H7 (cell line): ENCODE data around the gene NDUFV1. TPM values are rescaled to one million over a fixed set of nuclear protein-coding genes. Genes with fewer than 3 reads are reported as not detected.
"Not testable (repeated sequence)": the region's sequence is repeated elsewhere in the genome, so short reads cannot be mapped to it uniquely, and the experiment has no call there.

Source experiments
- DNase-seq: peaks from one replicate; pipeline ENCODE4 v3.0.0; 2012
- H3K27me3 ChIP-seq: 2 replicates; pipeline ENCODE4 v1.6.0; 2011; ENCODE audit warnings: mild to moderate bottlenecking, low read length; ENCODE audit not compliant: control insufficient read depth, insufficient read depth
- H3K36me3 ChIP-seq: replicated peaks from 2 replicates; pipeline ENCODE4 v1.5.1; 2011; ENCODE audit warnings: low read length; ENCODE audit not compliant: control insufficient read depth, insufficient read depth
- H3K4me3 ChIP-seq: 2 replicates; pipeline ENCODE4 v1.5.1; 2011; ENCODE audit warnings: low read depth, mild to moderate bottlenecking, control low read depth, low read length, moderate library complexity; ENCODE audit not compliant: insufficient read depth
- total RNA-seq: library from RNA; depleted of rRNA; stranded (reverse); fragments of >200 nt; shearing (Covaris generic); gene quantifications from 2 replicates; pipeline ENCODE4 v1.2.3, GENCODE V29; 2014; rRNA removed

NDUFV1 gene
- total RNA-seq, result 302 and 350 TPM in 2 replicates

DNA sequence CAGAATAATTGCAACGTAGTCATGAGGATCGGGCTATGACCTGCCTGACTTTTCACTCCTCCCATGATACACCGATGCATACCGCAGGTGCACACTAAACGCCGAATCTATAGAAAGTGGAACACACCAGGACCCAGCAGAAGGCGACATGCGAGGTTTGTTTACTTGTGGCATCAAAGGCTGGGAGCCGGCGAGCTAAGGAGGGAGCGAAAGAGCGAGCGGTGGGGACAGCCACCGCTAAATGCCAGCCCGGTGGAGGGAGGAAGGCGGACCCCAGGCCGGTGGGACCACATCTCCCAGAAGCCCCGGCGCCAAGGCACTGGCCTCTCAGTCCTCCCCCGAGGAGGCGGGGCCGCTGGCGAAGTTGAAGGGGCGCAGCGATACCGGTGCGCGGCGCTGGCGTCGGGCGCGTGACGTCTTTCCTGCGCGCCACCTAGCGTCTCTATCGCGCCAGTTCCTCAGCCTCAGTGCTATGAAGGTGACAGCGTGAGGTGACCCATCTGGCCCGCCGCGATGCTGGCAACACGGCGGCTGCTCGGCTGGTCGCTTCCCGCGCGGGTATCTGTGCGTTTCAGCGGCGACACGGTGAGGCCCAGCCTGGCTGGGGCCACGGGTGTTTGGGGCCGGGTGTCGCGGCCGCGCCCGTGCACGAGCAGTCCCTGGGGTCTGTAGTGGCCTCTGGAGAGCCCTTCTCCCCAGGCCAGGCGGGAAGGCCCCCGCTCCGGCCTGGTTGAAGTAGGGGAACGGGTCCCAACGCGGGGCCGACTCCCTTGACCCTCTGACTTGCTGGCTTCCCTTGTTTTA lies at the start of gene NDUFV1:
Gene NDUFV1, plus strand, starts transcription at position 445 of the 804 bp plus-strand sequence. Its CDS starts 69 bp downstream, at position 514.
- Histone ChIP-seq H3K4me3 (peak within 1 kb of the TSS; percentile 89), H3K27me3 (peaks cover 1% of the 10 kb centered on the region; the same call in 1 of the 2 replicates), H3K36me3 (peaks cover 16% of the 10 kb centered on the region)
- peak; percentile 97 for DNase-seq

DNA sequence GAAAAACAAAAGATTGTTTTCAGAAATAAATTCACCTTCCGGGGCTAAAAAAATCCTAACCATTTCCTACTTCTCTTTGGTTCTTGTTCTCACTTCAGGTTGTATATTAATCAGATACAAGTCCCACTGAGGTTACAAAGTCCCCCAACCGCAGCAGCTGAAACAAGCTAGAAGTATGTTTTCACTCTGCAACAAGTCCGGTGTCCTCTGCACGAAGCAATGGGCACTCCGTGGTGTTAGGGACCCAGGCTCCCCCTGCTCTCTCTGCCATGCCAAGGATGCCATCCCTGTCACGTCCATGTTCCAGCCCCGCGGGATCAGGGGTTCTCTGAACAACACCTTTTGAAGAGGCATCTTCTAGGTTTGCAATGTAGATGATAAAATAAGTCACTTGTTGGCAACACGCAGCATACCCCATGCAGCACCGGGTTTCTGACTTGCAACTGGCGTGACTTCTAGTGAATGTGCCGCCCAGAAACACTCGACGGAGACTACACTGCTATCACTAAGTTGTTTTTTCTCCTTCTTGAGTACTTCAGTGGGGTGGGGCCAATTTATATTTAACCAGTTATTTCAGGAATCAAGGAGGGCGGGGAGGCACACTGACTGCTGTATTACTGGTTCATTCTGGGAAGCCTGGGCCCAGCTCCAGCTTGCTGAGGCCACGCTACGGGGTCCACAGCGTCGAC lies 48.5 kb upstream of the NDUFV1 start:
- H3K36me3 ChIP-seq, result no peaks in the 10 kb centered on the region
- no peak overlapping the region for H3K4me3 ChIP-seq
- no peak for DNase-seq
- H3K27me3 ChIP-seq, result no peaks in the 10 kb centered on the region

- no peaks in the 10 kb centered on the region for H3K36me3 ChIP-seq
- no peak for DNase-seq
- no peak overlapping the region for H3K4me3 ChIP-seq
- no peaks in the 10 kb centered on the region for H3K27me3 ChIP-seq
Measured at GRCh38 chr11:67561971-67562619, 44.6 kb upstream of the NDUFV1 start.

DNA sequence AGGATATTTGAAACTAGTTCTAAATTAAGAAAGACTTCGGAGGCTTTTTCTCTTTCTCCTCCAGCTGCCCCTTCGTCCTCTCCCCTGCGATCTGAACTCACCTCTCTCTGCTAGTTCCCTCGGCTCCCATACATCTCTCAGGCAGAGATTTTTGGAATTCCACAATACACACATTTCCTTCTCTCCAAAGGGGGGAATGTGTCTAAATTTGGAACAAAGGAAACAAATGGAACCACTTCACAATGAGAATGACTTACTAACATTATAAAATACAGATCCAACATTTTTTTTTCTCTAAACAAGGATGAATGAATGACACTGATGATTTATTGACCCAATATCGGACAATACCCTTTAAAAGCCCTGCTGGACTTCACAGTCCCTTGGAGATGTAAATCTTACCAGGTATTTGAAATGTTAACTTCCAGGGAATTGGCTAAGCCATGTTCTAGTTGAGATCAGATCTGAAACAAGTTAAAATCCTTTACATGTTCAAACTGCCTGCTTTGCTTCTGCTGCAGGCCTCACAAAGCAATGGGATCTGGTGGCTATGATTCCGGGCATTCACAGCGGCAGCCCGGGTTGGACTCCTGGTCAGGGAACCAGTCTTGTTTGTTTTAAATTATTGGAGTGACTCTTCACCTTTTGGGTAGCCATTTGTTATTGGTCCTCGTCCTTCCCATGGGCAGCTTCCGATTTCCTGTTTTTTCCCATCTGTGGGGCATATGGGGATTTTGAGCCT lies 43.6 kb upstream of the NDUFV1 start:
- DNase-seq, result no peak
- Histone ChIP-seq H3K27me3 (no peaks in the 10 kb centered on the region), H3K4me3 (no peak overlapping the region), H3K36me3 (no peaks in the 10 kb centered on the region)

- not testable (repeated sequence) for H3K27me3 ChIP-seq, H3K36me3 ChIP-seq, DNase-seq, H3K4me3 ChIP-seq
Measured at GRCh38 chr11:67563705-67564114, 43.0 kb upstream of the NDUFV1 start.

GRCh38 chr11:67564230-67564629 lies 42.5 kb upstream of the NDUFV1 start:
- no peaks in the 10 kb centered on the region for H3K27me3 ChIP-seq
- H3K36me3 ChIP-seq, result no peaks in the 10 kb centered on the region
- DNase-seq, result no peak
- H3K4me3 ChIP-seq, result no peak overlapping the region

DNA sequence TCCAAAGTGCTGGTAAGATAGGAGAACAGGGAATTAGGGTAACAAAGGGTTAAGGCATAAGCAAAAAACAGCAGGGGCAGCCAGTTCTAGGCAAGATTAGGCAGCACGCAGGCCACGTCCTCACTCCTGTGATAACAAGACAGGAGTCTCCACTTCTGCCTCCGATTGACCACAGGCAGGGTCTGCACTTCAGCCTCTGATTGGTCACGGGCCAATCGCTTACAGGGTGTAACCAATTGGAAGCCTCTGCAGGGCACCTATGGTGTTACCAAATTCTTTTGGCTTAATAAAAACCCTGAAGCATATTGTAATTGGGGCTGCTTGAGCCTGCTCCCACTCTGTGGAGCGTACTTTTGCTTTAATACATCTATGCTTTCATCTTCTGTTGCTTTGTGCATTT lies 35.3 kb upstream of the NDUFV1 start:
- no peak for DNase-seq
- no peaks in the 10 kb centered on the region for H3K36me3 ChIP-seq
- no peak overlapping the region for H3K4me3 ChIP-seq
- no peaks in the 10 kb centered on the region for H3K27me3 ChIP-seq

GRCh38 chr11:67572305-67572704 lies 34.4 kb upstream of the NDUFV1 start:
- DNase-seq, result no peak
- no peaks in the 10 kb centered on the region for H3K27me3 ChIP-seq
- H3K4me3 ChIP-seq, result no peak overlapping the region
- H3K36me3 ChIP-seq, result no peaks in the 10 kb centered on the region

DNA sequence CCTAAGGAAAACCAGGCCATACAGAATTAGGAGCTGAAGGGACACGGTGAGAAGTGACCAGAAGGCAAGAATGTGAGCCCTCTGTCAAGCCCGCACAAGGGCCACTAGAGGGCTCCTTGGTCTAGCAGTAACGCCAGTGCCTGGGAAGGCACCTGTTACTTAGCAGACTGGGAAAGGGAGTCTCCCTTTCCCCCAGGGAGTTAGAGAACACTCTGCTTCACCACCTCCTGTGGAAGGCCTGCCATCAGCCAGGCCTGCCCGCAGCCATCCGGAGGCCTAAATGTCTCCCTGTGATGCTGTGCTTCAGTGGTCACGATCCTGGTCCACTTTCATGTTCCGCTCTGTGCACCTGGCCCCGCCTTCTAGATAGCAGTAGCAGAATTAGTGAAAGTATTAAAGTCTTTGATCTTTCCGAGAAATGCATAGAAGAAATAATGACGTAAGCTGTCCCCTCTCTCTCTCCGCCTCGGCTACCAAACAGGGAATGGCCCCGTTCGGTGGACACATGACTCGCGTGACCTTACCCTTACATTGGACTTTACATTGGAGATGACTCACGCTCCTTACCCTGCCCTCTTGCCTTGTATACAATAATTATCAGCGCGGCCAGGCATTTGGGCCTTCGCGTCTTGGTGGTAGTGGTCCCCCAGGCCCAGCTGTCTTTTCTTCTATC lies 33.9 kb upstream of the NDUFV1 start:
- no peaks in the 10 kb centered on the region for H3K36me3 ChIP-seq
- H3K27me3 ChIP-seq, result no peaks in the 10 kb centered on the region
- peak; percentile 68 for DNase-seq
- no peak overlapping the region for H3K4me3 ChIP-seq

GRCh38 chr11:67574938-67575337 lies 31.8 kb upstream of the NDUFV1 start:
- no peak for DNase-seq
- no peak overlapping the region for H3K4me3 ChIP-seq
- H3K27me3 ChIP-seq, result no peaks in the 10 kb centered on the region

DNA sequence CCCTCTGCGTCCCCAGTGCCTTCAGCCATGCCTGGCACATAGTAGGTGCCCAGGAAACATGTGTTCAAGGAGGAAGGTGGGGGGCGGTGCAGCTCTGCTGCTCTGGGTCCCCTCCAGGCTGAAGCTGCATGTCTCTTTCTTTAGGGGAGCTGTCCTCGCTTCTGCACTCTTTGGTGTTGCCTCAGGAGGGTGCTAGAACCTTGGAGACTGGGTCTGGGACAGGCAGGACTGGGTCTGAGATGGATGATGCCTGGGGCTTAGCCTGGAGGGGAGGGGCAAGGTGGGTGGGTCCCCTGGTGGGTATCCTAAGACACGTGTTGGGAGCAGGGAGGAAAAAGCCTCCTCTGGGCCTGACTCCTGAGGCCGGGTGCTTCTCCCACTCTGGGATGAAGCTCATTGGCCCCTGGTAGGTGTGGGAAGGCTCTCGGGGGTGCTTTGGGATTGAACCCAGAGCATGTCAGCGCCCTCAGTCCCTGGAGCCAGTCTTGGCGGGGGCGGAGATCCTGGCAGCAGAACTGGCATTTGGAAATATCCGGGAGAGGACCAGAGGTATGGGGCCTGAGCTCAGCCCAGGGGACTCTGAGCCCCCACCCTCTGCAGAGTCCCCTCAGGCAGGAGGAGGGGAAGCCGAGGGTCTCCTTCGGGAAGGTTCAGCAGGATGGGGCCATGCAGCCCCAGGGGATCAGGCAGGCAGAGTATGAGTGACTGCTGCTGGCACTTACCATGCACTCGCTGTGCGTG lies 29.8 kb upstream of the NDUFV1 start:
- Histone ChIP-seq H3K36me3 (no peaks in the 10 kb centered on the region), H3K4me3 (no peak overlapping the region), H3K27me3 (no peaks in the 10 kb centered on the region)
- peak; percentile 75 for DNase-seq

More at GRCh38 chr11:67574938-67575337, 31.8 kb upstream of the NDUFV1 start:
- no peaks in the 10 kb centered on the region for H3K36me3 ChIP-seq

DNA sequence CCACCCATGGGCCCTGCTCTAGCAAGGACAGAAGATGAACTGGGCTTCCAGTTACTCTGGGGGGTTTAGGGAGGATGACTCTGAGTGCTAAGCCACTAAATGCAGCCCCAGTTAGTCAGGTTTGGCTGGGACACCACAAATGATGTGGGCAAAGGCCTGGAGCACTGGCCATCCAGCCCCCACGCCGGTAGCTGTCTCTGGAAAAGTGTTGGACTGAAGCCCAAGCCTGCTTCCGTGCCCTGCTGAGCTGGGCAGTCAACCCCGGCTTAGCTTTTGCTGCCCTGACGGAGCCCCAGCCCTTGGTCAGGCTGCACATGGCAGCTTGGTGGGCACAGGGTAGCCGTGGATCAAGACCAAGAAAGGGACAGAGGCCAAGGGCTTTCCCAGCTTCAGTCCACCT lies 28.8 kb upstream of the NDUFV1 start:
- no peak overlapping the region for H3K4me3 ChIP-seq
- no peaks in the 10 kb centered on the region for H3K36me3 ChIP-seq
- H3K27me3 ChIP-seq, result no peaks in the 10 kb centered on the region
- DNase-seq, result no peak

- H3K4me3 ChIP-seq, result no peak overlapping the region
- H3K36me3 ChIP-seq, result peaks cover 17% of the 10 kb centered on the region
- peak; percentile 55 for DNase-seq
- H3K27me3 ChIP-seq, result no peaks in the 10 kb centered on the region
Measured at GRCh38 chr11:67581469-67581868, 25.3 kb upstream of the NDUFV1 start.
